HepG2 (cell line): ENCODE results near the gene AKTIP. TPM values are rescaled to one million over a fixed set of nuclear protein-coding genes. Genes with fewer than 3 reads are reported as not detected.

Experiments
- ARNT ChIP-seq: fragments of 450-650 bp; IDR thresholded peaks from 2 replicates; pipeline ENCODE4 v1.6.1; 2017
- BCL3 ChIP-seq: sonication (generic); formaldehyde crosslinking; IDR thresholded peaks from 2 replicates; pipeline ENCODE4 v1.5.1; 2020; ENCODE audit warnings: mild to moderate bottlenecking, missing genetic modification reagents, moderate library complexity
- CREBL2 ChIP-seq: sonication (generic); formaldehyde crosslinking; IDR thresholded peaks from 2 replicates; pipeline ENCODE4 v1.8.1; 2023; ENCODE audit warnings: missing genetic modification reagents, mild to moderate bottlenecking, borderline replicate concordance
- HOMEZ ChIP-seq: IDR thresholded peaks from 2 replicates; pipeline ENCODE4 v1.6.1; 2016; ENCODE audit warnings: low read depth
- MAFG ChIP-seq: sonication (generic); formaldehyde crosslinking; IDR thresholded peaks from 2 replicates; pipeline ENCODE4 v1.5.1; 2020; ENCODE audit warnings: mild to moderate bottlenecking, missing genetic modification reagents
- NFYB ChIP-seq: sonication (generic); formaldehyde crosslinking; IDR thresholded peaks from 2 replicates; pipeline ENCODE4 v1.4.0; 2020; ENCODE audit warnings: missing genetic modification reagents
- PRDM4 ChIP-seq: sonication (generic); formaldehyde crosslinking; IDR thresholded peaks from 2 replicates; pipeline ENCODE4 v1.9.0; 2021; ENCODE audit warnings: missing genetic modification reagents, borderline replicate concordance
- SNAPC5 ChIP-seq: sonication (generic); formaldehyde crosslinking; IDR thresholded peaks from 2 replicates; pipeline ENCODE4 v1.8.1; 2023; ENCODE audit warnings: mild to moderate bottlenecking, missing genetic modification reagents, borderline replicate concordance
- TAF1 ChIP-seq: sonication (generic); formaldehyde crosslinking; IDR thresholded peaks from 2 replicates; pipeline ENCODE4 v1.4.0; 2020; ENCODE audit warnings: missing genetic modification reagents
- TCF12 ChIP-seq, 2 experiments: fragments of 450-650 bp in 1 of 2; sonication (generic) in 1 of 2; formaldehyde crosslinking in 1 of 2; IDR thresholded peaks; 2 replicates each; pipeline versions ENCODE4 v1.6.1 to v1.8.0; 2017 to 2022; ENCODE audit warnings: antibody characterized with exemption in 1 of 2, mild to moderate bottlenecking in 1 of 2, missing genetic modification reagents in 1 of 2, moderate library complexity in 1 of 2
- ZBTB33 ChIP-seq: sonication (generic); formaldehyde crosslinking; IDR thresholded peaks from 2 replicates; pipeline ENCODE4 v1.4.0; 2020; ENCODE audit warnings: missing genetic modification reagents
- ZNF280D ChIP-seq: sonication (generic); formaldehyde crosslinking; IDR thresholded peaks from 2 replicates; pipeline ENCODE4 v1.5.1; 2020; ENCODE audit warnings: mild to moderate bottlenecking, missing genetic modification reagents
- ZNF350 ChIP-seq: sonication (generic); formaldehyde crosslinking; IDR thresholded peaks from 2 replicates; pipeline ENCODE4 v1.4.0; 2020; ENCODE audit warnings: mild to moderate bottlenecking, low read depth, missing genetic modification reagents, borderline replicate concordance
- ZSCAN5A ChIP-seq: sonication (generic); formaldehyde crosslinking; IDR thresholded peaks from 2 replicates; pipeline ENCODE4 v1.8.0; 2022; ENCODE audit warnings: mild to moderate bottlenecking, missing genetic modification reagents, borderline replicate concordance
- polyA plus RNA-seq, 8 experiments: library from polyadenylated mRNA; depleted of rRNA in 3 of 8; stranded (reverse) in 7 of 8; unstranded in 1 of 8; fragments of >200 nt; fragmentation: Illumina TruSeq in 4 of 8; extraction: Trizol in 4 of 8; gene quantifications; 2 replicates each; pipeline versions ENCODE4 v1.2.1 to v1.2.3, GENCODE V29; 2011 to 2016; ENCODE audit warnings: low read depth in 4 of 8, missing spikeins in 1 of 8, mixed read lengths in 1 of 8; ENCODE audit not compliant: insufficient read depth in 1 of 8
- total RNA-seq, 5 experiments: library from RNA; depleted of rRNA; stranded (reverse); fragments of >200 nt; fragmentation: Illumina TruSeq; extraction: Trizol; gene quantifications; 2 replicates each; pipeline ENCODE4 v1.2.3, GENCODE V29; 2016; ENCODE audit warnings: low read depth in 1 of 5

Gene AKTIP
- total and polyA plus RNA-seq, 2 of the 13 experiments (the other 11 are each of a cell fraction or from before 2014, with no cell fraction given) = 28.8 to 49.0 TPM

- peak; percentile 95 for TF ChIP-seq ZNF350 (CRISPR knock-in tag)
- no peak; the same call in 1 of the 2 replicates for TF ChIP-seq ZSCAN5A (CRISPR knock-in tag)
- TF ChIP-seq ZBTB33 (CRISPR knock-in tag) = no peak; the same call in 1 of the 2 replicates
- no peak for TF ChIP-seq PRDM4 (CRISPR knock-in tag)
- TF ChIP-seq SNAPC5 (CRISPR knock-in tag) = no peak; the same call in 1 of the 2 replicates
- TF ChIP-seq MAFG (CRISPR knock-in tag) = no peak
- TF ChIP-seq TCF12 (IDR thresholded peaks at IDR 0.05) = no peak
- TF ChIP-seq TCF12 (CRISPR knock-in tag; IDR thresholded peaks at IDR 0.05) = peak; percentile 94
- TF ChIP-seq HOMEZ (CRISPR knock-in tag) = peak; percentile 76
- 0 out of 2 replicates have a peak, but pooled peaks have one; percentile 19 for TF ChIP-seq BCL3
- peak; percentile 54; the same call in 1 of the 2 replicates for TF ChIP-seq TAF1 (CRISPR knock-in tag)
- peak; percentile 69 for TF ChIP-seq ZNF280D (CRISPR knock-in tag)
- no peak; the same call in 1 of the 2 replicates for TF ChIP-seq CREBL2 (CRISPR knock-in tag)
- no peak for TF ChIP-seq ARNT
- TF ChIP-seq NFYB (CRISPR knock-in tag) = no peak
Measured at GRCh38 chr16:53511403-53512280, 8.6 kb upstream of the AKTIP start (continued).
